Nasal cavity respiratory epithelium epithelial cell of viscerocranial mucosa (primary cell): ENCODE data around the gene ALG12. TPM values are rescaled to one million over a fixed set of nuclear protein-coding genes. Genes with fewer than 3 reads are reported as not detected.

Experiments
- total RNA-seq: library from RNA; depleted of rRNA; stranded (reverse); fragments of >200 nt; gene quantifications from 2 replicates; pipeline ENCODE4 v1.2.3, GENCODE V29; 2014

Gene ALG12
- total RNA-seq, result 21.9 and 24.3 TPM in 2 replicates

DNA sequence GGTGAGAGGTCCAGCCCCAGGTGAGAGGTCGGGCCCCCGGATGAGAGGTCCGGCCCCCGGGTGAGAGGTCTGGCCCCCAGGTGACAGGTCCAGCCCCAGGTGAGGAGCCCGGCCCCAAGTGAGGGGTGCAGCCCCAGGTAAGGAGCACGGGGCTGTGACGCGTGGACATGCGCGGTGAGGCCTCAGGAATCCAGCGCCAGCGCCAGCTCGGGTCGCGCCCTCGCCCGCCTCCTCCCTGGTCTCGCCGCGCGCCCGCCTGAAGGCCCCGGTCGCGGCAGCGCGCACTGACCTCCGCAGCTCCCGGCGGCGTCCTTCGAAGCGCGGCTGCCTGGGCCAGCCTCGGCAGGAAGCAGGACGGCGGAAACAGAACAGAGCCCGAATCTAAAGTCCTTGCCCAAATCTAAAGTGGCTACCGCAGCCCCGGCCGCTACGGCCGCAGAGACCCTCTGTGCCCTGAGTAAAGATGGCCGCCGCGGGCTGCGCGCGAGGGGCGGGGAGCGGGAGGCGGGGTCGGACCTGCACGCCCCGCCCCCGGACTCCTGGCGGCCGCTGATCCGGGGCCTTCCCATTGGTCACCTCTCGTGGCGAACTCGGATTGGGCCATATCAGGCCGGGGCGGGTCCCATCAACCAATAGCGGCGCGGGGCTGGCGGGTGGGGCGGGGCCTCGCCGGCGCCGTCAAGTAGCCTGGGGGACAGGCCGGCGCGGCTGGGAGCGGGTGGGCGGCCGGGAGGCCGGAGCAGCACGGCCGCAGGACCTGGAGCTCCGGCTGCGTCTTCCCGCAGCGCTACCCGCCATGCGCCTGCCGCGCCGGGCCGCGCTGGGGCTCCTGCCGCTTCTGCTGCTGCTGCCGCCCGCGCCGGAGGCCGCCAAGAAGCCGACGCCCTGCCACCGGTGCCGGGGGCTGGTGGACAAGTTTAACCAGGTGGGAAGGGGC is at the start of gene ALG12, which contains the start of gene CRELD2:
TSS of gene ALG12 (minus strand) at position 465 of the 937 bp plus-strand sequence. CDS start 4,673 bp downstream, outside the sequence.
TSS of gene CRELD2 (plus strand) at position 661 of the 937 bp plus-strand sequence. CDS start at position 797, 136 bp downstream.

DNA sequence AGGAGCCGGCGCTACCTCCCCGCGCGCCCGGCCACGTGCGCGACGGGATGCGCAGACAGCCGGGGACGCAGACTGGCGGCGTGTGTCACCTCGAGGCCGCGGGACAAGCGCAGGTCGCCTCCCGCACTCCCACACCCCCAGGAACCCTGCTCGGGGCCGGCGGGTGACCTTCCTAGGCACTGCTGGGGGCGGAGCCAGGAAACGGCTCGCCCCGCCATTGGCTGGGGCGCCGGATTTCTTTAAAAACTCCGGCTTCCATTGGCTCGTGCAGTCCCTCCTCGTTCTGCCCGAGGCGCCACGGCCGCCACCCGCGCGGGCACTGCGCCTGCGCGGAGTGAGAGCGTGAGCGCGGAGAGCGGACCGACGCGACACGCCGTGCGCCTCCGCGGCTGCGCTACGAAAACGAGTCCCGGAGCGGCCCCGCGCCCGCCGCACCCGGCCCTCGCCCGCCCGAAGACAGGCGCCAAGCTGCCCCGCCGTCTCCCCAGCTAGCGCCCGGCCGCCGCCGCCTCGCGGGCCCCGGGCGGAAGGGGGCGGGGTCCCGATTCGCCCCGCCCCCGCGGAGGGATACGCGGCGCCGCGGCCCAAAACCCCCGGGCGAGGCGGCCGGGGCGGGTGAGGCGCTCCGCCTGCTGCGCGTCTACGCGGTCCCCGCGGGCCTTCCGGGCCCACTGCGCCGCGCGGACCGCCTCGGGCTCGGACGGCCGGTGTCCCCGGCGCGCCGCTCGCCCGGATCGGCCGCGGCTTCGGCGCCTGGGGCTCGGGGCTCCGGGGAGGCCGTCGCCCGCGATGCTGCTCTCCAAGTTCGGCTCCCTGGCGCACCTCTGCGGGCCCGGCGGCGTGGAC is 42.1 kb upstream of the ALG12 start, which contains the start of gene PIM3:
TSS of gene PIM3 (plus strand) at position 614 of the 846 bp plus-strand sequence. CDS start at position 790, 176 bp downstream.

DNA sequence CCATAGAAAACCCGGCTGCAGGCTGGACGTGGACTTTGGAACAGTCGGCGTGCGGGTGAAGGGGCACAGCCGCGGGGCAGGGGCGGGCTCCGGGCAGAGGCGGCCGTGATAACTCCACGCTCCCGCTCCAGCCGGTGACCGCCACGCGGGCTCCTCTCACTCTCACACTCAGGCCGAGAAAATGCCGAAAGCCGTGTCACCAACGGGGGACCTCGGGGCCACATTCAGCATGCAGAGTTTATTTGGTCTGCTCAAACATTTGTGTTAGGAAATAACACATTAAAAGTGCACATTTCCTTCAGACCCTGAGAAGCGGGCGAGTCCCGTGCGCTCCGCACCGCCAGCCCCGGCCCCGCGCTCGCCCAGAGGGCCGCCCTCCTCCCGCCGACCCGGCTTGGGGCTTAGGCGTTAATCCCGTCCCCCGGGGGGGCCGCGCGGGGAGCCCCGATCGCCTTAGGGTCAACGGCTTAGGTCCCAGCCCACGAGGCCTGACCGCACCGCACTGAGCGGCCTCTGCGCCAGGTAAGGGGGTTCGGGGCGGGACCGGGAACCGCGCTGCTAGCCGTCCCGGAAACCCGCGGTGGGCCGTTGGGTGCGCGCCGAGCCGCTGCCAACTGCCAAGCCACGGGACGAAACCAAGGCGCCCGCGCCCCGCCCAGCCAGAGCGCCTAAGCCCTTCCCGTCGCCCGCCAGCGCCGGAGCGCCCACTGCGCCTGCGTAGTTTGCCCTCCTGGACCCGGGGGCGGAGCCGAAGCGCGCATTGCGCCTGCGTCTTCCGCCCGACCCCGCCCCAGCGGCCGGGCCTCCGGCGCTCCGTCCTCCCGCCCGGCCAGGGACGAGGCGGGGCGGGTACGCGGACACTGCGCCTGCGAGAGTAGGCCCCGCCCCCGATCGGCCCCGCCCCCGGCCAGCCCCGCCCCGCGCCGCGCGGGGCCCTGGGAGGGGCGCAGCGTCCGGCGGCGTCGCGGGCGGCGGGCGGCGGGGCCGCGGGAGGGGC is 65.0 kb downstream of the ALG12 start, which contains the start of gene ZBED4:
TSS of gene ZBED4 (plus strand) at position 947 of the 997 bp plus-strand sequence. CDS start 29,819 bp downstream, outside the sequence.

Other genes starting within 250 kb of the ALG12 start
- gene BRD1, start 90.6 kb downstream of the ALG12 start, total RNA-seq, result 23.6 and 51.2 TPM in 2 replicates
- gene ZBED4, start 64.6 kb downstream of the ALG12 start, total RNA-seq, result 21.2 and 35.5 TPM in 2 replicates
- 31.8 and 77.9 TPM in 2 replicates for gene CRELD2, start 196 bp upstream of the ALG12 start, total RNA-seq
- gene PIM3, start 42.3 kb upstream of the ALG12 start, total RNA-seq, result 53.3 and 63.8 TPM in 2 replicates
- gene IL17REL, start 94.3 kb upstream of the ALG12 start, total RNA-seq, result not detected in 2 replicates
- gene TTLL8, start 139.9 kb upstream of the ALG12 start, total RNA-seq, result not detected in 2 replicates
- 0.07 TPM in 1 of 2 replicates, not detected in the other for gene MLC1, start 167.0 kb upstream of the ALG12 start, total RNA-seq
- under 0.01 and 0.85 TPM in 2 replicates for gene MOV10L1, start 171.6 kb upstream of the ALG12 start, total RNA-seq